ENCODE results near the gene C19orf67. TPM values are rescaled to one million over a fixed set of nuclear protein-coding genes. Genes with fewer than 3 reads are reported as not detected.

C19orf67 gene
- total RNA-seq, 4 donors from 2014 or later: not detected

- TF ChIP-seq, protein P1, sequence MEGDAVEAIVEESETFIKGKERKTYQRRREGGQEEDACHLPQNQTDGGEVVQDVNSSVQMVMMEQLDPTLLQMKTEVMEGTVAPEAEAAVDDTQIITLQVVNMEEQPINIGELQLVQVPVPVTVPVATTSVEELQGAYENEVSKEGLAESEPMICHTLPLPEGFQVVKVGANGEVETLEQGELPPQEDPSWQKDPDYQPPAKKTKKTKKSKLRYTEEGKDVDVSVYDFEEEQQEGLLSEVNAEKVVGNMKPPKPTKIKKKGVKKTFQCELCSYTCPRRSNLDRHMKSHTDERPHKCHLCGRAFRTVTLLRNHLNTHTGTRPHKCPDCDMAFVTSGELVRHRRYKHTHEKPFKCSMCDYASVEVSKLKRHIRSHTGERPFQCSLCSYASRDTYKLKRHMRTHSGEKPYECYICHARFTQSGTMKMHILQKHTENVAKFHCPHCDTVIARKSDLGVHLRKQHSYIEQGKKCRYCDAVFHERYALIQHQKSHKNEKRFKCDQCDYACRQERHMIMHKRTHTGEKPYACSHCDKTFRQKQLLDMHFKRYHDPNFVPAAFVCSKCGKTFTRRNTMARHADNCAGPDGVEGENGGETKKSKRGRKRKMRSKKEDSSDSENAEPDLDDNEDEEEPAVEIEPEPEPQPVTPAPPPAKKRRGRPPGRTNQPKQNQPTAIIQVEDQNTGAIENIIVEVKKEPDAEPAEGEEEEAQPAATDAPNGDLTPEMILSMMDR (IDR thresholded peaks at IDR 0.05; ENCODE audit: low read depth): no peak
These were observed 3.5 kb downstream of the C19orf67 start for GRCh38 chr19:14081797-14082674.

- TF ChIP-seq, protein P1 (IDR thresholded peaks at IDR 0.05; ENCODE audit: low read depth): no peak
These were observed 4.4 kb downstream of the C19orf67 start for GRCh38 chr19:14080887-14081796.

- TF ChIP-seq, protein P1 (IDR thresholded peaks at IDR 0.05; ENCODE audit: low read depth): no peak
These were observed 7.2 kb downstream of the C19orf67 start for GRCh38 chr19:14078411-14078810.

DNA sequence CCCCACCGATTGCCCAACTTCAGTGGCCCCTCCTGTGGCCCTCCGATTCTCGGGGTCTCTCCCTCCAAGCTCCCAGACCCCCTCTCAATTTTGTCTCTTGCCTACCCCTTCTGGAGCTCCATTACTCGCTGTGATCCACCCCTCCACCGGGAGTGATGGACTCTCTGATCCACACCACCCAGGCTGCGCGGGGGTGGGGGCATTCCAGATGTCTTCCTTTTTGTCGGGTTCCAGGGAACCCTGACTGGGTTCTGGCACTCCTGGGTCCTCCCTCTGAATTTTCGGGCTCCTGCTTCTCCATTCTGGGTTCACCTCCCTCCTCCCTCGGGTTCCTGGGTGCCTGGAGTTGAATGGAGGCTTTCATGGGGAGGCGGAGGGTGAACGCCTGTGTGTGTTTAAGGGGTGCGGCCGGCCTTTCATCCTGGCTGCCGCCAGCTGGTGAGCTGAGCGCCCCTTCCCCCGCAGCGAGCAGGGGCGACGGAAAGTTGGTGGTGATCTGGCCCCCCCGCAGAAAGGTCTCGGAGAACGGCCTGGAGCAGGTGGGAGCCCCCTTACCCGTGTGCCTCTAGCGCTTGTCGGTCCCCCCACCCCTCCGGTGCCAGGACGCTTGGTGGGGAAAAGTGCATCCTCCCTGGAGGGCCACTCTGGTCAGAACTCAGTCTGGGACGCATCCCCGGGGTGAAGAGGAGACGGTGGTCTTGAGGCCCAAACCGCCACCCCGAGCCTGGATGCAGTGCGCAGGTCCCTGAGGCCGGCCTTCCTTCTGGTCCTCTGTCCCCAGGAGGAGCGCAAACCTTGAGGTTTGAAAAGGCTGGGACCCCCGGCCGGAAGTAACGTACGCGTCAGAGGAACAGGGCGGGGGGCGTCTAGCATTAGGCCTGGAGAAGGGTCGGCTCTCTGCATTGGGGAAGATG is 11.4 kb downstream of the C19orf67 start:
- TF ChIP-seq, protein P1 (IDR thresholded peaks at IDR 0.05; ENCODE audit: low read depth): no peak

DNA sequence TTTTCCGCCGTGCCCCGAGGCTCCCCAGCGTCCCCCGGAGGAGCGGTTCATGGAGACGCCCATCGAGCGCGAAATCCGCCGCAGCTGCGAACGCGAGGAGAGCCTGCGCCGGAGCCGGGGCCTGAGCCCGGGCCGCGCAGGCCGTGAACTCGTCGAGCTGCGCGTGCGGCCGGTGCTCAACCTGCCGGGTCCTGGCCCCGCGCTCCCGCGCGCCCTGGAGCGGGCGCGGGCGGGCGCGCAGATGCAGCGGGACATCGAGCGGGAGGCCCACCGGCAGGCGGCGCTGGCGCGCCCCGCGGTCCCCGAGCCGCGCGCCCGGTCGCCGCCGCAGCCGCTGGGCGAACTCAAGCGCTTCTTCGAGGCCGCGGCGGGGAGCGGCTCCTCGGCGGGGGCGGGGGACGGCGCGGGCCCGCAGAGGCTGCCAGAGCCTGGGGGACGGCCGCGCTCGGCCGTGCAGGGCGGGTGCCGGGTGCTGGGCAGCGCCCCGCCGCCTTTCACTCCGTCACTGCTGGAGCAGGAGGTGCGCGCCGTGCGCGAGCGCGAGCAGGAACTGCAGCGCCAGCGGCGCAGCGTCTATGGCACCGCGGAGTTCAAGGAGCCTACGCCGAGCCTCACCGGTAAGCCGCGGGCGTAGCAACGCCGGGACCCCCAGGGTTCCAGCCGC is 12.2 kb downstream of the C19orf67 start:
- TF ChIP-seq, protein P1 (IDR thresholded peaks at IDR 0.05; ENCODE audit: low read depth): no peak

GRCh38 chr19:14072535-14073260 is 12.9 kb downstream of the C19orf67 start, which contains the start of gene MISP3:
Gene MISP3, plus strand, starts transcription at chr19:14072786. Its CDS starts 524 bp downstream, at chr19:14073310.
- TF ChIP-seq, protein P1 (IDR thresholded peaks at IDR 0.05; ENCODE audit: low read depth): no peak
